Dermis microvascular lymphatic vessel endothelial cell (primary cell): Measurements from ENCODE around the gene UBE2L6. TPM values are rescaled to one million over a fixed set of nuclear protein-coding genes. Genes with fewer than 3 reads are reported as not detected.

ENCODE experiments used
- DNase-seq, 2 donors: peaks; one replicate each; pipeline versions ENCODE4 v3.0.0 to v3.0.0-alpha.2; 2010; ENCODE audit warnings: low read depth in 2 of 2
- total RNA-seq: library from RNA; depleted of rRNA; stranded (reverse); fragments of >200 nt; gene quantifications from 2 replicates; pipeline ENCODE4 v1.2.1, GENCODE V29; 2014

UBE2L6 gene
- 28.4 and 51.7 TPM in 2 replicates for total RNA-seq

DNA sequence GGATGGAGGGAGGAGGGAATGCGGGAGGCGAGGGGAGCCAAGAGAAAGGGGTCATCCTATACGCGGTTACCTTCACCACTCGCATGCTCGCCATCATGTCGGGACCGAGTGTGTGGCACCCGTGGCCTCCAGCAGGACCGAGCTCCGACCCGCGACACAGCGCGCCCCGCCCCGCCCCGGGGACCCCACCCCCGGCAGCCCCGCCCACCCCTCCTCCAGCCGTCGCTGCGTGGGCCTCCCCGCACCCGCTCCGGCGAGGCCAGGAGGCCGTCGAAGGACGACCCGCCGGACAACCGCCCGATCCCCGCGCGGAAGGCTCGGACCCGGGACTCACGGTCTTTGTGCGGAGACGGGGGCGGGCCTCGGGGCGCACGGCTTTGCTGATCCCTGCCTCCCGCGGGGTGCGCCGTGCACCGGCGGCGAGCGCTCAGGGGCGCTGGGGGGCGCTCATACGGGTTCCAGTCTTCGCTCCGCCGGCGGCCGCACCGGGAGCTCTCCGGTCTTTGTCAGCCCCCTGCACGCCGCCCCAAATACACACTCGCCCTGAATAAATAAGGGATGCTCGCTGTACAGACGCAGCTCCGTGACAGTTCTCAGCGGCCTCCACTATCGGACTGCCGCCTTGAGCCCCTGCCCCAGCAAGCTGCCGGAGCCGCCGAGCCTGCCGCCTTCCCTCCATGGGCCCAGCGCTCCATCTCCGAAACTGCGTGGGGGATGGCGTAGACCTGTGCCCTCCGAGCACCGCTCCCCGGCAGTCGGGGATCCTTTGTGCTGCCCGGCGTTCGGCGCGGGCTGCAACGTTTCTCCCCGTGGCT is at the start of gene UBE2L6:
TSS of gene UBE2L6 (minus strand) at position 158 of the 815 bp plus-strand sequence. CDS start at position 97, 61 bp downstream.
- DNase-seq: peak in 1 of 2 donors; percentile 29

DNA sequence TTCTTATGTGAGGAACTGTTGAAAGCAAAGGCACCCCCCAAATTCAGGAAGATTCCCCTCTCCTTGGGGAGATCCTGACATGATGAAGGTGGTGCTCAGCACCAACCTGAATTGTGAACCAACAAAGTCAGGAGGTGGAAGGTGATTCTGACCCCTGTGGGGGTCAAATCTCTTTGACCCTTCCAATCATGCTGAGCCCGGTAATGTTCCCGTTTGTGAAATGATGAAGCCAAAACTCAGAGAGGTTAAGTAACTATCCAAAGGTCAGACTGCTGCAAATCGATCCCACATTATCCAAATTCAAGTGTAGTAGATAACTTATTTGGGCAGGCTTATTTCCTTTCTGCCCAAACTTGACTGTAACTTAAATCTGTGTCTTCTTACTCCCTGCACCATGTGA is 49.1 kb upstream of the UBE2L6 start:
- DNase-seq: no peak

DNA sequence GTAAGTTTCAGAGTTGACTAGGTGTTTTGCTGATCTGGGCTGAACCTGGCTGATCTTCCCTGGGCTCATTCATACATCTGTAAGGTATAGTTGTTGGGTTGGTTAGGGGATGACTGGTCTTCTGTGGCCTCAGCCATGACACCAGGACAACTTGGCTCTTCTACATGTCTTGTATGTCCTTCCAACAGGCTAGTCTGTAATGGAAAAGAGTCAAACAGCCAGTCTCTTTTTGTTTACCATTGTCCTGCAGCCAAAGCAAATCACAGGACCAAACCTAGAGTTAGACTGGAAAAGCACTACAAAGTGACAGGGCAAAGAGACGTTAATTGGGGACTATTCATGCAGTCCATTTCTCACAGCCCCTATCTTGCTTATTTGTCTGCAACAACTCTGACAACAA is 47.8 kb upstream of the UBE2L6 start:
- no peak for DNase-seq

DNA sequence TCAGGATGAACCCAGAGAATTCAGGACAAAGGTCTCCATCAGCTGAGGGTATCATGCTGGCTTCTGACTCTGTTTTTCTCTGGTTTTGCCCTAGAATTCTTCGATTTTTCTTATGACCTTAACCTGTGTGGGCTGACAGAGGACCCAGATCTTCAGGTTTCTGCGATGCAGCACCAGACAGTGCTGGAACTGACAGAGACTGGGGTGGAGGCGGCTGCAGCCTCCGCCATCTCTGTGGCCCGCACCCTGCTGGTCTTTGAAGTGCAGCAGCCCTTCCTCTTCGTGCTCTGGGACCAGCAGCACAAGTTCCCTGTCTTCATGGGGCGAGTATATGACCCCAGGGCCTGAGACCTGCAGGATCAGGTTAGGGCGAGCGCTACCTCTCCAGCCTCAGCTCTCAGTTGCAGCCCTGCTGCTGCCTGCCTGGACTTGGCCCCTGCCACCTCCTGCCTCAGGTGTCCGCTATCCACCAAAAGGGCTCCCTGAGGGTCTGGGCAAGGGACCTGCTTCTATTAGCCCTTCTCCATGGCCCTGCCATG is 46.8 kb upstream of the UBE2L6 start:
- DNase-seq: no peak

DNA sequence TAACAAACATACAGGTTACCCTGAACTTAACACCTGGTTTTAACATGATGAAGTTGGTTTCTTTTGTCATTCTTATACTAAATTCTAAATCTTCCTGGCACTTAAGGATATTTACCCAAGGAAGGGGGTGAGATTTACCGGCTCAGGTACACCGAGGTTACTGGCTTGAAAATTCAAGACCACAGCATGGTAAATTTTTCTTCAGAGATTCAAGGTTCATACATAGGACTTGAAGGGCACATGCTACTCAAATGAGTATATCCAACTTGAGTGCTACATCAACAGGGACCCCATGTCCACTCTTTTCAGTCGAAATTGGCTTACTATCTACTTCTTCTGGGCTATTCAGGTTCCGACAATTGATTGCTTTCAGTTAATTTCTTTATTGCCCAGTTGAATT is 42.7 kb upstream of the UBE2L6 start:
- DNase-seq: no peak

DNA sequence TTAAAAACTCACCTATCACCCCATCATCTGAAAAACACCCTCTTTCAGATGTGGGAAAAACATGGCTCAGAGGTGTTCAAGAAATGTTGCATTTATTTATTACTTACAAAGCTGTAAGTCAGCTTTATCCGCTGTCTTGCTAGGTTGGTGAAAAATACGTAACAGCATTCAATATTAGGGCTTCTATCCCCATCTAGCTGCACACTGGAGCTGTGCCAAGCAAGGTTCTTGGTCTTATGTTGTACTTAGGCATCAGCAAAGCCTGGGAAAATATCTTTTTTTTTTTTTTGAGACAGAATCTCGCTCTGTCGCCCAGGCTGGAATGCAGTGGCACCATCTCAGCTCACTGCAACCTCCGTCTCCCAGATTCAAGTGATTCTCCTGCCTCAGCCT is 37.6 kb upstream of the UBE2L6 start:
- no peak for DNase-seq

DNA sequence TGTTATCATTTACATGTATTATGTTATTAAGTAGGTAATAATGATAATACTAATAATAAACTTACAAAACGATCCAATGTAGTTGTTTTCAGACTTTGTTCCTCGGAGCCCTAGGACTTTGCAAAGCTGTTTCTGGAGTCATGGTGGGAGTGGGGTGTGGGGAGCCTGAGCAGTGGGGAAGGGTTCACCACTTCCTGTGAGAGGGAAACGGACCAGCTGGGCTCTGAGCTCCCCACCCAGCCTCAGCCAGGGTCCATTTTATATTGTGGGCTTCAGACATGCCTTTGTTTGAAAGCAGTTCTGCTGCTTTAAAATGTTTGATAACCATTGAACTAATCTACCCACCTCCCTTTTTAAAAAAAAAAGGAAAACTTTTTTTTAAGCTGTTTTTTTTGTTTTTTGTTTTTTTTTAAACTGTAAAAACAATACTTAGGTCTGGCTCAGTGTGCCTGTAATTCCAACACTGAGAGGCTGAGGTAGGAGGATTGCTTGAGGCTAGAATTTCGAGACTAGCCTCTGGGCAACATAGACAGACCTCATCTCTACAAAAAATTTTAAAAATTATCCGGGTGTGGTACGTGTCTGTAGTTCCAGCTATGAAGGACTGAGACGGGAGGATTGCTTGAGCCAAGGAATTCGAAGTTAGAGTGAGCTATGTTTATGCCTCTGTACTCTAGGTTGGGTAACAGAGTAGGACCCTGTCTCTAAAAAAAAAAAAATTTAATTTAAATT is 37.0 kb upstream of the UBE2L6 start:
- DNase-seq: no peak

DNA sequence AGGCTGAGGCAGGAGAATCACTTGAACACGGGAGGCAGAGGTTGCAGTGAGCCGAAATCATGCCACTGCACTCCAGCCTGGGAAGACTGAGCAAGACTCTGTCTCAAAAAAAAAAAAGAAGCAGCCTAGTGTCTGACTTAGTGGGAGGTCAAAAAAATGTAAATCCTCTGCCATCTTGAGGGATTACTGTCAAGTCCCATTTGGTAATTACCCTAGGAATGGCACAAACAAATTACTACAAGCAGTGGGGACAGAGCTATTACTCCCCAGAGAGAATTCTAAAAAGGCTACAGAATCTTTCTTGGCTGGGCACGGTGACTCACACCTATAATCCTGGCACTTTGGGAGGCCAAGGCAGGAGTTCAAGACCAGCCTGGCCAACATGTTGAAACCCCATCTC is 33.8 kb upstream of the UBE2L6 start:
- DNase-seq: no peak

DNA sequence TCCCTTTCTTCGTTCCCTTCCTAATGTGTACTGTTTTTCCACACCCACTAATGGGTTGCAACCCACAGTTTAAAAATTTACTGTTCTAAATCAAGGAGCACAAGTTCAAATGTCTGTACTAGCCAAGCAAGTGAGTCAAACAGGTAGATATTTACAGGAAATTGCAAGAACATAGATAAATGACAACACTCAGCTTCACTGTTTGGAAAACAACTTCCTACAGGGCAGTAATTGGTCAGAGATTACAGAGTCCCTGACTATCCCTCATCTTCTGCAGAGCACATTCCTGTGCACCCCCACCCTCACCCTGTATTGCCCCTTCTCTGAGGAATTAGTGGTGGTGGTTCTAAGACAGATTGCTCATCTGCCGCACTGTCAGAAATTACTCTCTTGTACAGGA is 31.9 kb upstream of the UBE2L6 start:
- DNase-seq: no peak

DNA sequence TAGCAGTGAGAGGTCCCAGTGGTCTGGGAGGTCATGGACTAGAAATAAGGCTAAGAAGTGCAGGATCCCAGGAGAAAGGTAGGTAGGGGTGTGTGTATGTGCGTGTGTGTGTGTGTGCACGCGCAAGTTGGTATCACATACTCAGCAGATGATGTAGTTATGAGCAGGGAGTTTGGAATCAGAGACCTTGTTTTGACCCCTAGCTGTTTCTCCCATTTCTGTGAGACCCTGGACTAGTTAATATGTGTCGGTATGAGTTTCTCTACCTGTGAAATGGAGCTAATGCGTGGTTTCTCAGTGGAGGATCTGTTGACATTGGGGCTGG is 31.3 kb upstream of the UBE2L6 start:
- DNase-seq: no peak

DNA sequence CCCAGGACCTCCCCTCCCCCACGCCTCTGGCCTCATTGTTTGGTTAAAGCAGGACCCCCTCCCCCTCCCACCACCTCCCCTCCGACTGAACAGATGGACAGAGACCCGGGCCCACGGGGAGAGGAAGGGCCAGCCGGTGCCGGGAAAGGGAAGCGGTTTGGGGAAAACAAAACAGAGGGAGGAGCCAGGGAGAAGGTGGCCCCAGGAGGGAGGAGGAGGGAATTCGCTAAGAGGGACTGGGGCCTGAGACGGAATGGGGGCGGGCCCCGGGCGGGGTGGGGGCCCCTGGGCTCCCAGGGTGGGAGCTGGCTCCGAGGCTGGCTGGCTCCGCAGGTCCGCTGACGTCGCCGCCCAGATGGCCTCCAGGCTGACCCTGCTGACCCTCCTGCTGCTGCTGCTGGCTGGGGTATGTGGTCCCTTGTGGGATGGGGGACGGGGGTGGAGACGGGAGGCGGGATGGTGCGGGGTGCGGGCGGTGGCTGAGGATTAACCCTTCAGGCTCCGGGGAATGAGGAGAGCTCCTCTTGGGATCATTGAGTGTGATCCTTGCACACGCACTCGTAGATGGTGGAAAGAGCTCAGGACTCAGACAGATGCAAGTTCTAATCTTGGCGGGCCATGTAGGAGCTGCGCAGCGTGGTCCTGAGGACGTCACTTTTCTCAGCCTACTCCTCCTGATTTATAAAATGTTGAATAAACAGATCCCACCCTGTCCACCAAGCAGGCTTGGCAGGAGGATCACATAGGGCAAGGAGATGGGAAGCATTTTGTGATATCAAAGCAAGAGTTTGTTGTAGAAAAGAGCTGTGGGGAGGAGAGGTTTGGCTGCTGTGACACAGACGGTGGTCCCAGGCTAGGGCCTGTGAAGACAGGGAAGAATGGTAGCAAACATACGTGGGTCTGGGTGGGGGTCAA is 30.7 kb upstream of the UBE2L6 start:
- no peak for DNase-seq

DNA sequence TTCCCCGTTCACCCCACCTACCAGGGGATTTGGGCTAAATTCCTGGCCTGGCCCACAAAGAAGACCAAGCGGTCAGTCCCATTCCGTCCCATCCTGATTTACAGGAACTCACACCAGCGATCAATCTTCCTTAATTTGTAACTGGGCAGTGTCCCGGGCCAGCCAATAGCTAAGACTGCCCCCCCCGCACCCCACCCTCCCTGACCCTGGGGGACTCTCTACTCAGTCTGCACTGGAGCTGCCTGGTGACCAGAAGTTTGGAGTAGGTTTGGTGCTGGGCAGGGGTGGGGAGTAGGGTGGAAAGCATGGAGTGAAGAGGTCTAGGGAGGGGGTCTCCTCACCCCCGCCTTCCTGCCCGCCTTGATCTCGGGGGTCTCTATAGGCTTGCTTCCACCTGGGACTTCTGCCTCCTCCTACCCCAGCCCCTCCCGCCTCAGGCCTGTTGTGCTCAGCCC is 30.0 kb upstream of the UBE2L6 start, which contains the start of gene SERPING1:
TSS of gene SERPING1 (plus strand) at position 225 of the 455 bp plus-strand sequence. CDS start 586 bp downstream, outside the sequence.
- DNase-seq: no peak

DNA sequence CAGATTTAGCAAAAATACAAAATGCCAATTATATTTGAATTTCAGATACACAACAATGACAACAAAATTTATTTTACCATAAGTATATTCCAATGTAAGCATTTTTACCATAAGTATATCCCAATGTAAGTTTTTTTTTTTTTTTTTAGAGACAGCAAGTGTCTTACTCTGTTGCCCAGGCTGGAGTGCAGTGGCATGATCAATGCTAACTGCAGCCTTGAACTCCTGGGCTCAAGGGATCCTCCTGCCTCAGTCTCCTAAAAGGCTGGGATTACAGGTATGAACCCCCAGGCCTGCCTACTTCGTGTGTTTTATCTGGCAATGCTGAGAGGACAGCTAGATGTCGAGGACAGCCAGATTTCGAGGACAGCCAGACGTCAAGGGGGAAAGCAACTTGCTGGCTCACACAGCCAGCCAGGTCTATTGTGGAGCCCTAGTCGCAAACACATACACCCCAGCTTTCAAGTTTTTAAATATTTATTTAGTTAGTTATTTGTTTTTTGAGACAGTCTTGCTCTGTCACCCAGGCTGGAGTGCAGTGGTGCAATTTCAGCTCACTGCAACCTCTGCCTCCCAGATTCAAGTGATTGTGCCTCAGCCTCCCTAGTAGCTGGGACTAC is 28.9 kb upstream of the UBE2L6 start:
- DNase-seq: no peak

DNA sequence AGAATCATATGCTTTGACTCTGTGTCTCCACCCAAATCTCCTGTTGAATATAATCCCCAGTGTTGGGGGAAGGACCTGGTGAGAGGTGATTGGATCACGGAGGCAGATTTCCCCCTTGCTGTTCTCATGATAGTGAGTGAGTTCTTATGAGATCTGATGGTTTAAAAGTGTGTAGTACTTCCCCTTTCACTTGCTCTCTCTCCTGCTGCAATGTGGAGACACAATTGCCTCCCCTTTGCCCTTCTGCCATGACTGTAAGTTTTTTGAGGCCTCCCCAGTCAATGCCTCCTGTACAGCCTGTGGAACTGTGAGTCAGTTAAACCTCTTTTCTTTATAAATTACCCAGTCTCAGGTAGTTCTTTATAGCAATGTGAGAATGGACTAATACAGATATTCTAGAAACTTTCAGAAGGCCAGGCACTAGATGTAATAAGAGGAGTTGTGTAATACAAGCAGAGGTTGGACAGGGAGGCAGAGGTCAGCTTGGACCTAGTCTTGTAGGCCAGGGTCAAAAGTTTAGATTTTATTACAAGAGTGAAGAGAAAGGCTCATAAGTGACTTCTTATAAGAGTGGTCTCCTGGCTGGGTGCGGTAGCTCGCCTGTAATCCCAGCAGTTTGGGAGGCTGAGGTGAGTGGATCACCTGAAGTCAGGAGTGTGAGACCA is 20.7 kb upstream of the UBE2L6 start:
- no peak for DNase-seq

DNA sequence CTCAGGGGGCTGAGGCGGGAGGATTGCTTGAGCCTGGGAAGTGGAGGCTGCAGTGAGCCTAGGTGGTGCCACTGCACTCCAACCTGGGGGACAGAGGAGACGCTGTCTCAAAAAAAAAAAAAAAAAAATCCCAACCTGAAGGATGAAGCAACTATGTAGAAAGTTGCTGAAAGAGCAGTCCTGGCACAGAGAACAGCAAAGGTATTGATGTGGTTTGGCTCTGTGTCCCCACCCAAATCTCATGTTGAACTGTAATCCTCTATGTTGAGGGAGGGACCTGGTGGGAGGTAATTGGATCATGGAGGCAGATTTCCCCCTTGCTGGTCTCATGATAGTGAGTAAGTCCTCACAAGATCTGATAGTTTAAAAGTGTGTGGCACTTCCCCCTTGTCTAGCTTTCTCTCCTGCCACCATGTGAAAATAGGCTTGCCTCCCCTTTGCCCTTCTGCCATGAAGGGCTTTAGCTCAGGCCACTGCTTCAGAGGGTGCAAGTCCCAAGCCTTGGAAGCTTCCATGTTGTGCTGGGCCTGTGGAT is 19.3 kb upstream of the UBE2L6 start:
- no peak for DNase-seq

DNA sequence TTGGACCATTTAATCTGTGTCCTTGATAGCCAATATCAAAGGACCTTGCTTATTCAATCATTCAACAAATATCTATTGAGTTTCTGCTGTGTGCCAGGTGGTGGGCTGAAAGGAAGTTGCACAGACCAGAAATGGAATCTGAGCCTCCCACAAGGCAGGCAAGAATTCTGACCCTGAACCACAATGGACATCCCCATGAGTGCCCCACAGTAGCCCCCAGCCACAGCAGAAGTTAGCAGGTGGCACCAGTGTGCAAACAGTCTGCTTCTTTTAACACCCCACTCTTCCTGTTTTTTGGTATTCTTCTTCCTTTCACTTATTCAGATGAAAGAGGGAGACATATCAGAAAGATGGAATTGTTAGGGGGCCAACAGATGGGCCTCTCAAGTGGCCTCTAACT is 17.8 kb upstream of the UBE2L6 start:
- DNase-seq: no peak

DNA sequence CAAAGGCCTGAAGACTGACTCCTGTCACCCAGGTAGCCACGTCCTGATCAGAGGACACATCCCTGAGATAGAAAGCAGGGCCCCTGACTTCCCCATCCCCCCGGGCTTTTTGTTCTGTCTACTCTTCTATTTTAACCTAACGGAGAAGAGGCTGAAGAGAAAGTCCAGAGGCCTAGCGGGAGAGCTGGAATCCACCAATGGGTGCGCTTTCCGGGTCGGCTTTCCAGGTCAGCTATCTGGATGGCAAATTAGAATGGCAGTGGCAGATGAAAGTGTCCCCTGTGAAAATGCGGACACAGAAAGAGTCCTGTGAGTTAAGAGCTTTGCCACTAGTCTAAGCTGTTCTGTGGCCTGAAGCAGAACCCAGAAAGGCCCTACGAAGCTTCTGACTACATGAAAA is 16.9 kb upstream of the UBE2L6 start:
- no peak for DNase-seq

DNA sequence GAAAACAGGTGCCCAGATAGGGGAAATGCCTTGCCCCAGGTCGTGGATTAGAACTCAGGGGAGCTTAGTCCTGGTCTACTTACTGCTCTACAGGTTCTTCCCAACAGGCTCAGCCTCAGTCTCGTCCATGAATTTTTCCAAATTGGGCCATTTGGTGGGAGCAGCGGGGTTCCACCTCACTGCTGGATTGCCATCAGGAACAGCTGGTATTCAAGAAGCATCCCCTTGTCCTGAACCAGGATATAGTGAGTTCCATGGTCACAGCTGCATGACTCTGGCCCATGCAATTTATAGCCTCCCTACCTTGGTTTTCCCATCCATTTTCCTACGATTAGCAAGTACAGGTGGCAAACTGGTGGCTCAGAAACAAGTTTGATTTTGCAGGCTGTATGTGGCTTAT is 6.6 kb upstream of the UBE2L6 start:
- no peak for DNase-seq

DNA sequence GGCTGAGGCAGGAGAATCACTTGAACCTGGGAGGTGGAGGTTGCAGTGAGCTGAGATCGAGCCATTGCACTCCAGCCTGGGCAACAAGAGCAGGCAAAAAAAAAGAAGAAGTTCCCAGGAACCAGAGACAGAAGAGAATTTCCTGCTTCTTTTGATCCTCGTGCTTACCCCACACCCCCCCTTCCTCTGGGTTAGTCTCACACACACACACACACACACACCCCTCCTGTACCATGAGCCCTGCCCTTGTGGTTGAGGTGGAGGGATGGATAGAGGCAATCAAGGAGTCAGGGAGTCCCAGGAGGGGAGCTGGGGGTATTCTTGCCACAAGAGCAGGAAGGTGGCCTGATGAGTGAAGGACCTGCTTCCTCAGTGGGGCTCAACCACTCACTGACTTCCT is 4.1 kb upstream of the UBE2L6 start:
- DNase-seq: no peak

DNA sequence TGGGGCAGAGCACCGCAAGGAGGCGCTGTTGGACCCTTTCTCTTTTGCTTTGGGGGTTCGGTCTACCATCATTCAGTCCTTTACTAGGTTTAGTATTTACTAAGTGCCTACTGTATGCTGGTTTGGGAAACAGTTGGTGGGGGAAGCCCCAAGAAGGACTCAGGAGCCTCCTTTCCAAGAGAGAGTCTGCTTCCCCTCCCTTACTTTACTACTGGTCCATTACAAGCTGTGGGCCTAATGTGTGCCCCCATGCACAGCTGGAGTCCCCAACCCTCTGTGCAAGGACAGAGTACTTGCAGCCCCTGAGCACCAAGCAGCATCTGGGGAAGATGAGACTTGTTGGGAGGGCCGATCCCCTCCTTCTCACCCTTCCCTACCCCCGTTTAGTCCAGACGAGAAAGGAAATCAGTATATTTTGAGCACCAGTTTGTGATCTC is 876 bp upstream of the UBE2L6 start:
- DNase-seq: peak; percentile 29 to 61
